Body of pancreas (tissue), 4 donors: Measurements from ENCODE around the gene NISCH.

Source experiments
- CTCF ChIP-seq, 7 experiments: fragments of 450-650 bp in 4 of 7; fragments of 200-600 bp in 3 of 7; sonication (generic) in 3 of 7; IDR thresholded peaks; one replicate each; pipeline ENCODE4 v1.5.1; 2016 to 2019; ENCODE audit warnings: antibody characterized with exemption in 7 of 7
- POLR2A ChIP-seq, 3 donors: fragments of 450-650 bp; IDR thresholded peaks; one replicate each; pipeline ENCODE4 v1.6.1; 2016; ENCODE audit warnings: antibody characterized with exemption in 3 of 3, mild to moderate bottlenecking in 2 of 3

DNA sequence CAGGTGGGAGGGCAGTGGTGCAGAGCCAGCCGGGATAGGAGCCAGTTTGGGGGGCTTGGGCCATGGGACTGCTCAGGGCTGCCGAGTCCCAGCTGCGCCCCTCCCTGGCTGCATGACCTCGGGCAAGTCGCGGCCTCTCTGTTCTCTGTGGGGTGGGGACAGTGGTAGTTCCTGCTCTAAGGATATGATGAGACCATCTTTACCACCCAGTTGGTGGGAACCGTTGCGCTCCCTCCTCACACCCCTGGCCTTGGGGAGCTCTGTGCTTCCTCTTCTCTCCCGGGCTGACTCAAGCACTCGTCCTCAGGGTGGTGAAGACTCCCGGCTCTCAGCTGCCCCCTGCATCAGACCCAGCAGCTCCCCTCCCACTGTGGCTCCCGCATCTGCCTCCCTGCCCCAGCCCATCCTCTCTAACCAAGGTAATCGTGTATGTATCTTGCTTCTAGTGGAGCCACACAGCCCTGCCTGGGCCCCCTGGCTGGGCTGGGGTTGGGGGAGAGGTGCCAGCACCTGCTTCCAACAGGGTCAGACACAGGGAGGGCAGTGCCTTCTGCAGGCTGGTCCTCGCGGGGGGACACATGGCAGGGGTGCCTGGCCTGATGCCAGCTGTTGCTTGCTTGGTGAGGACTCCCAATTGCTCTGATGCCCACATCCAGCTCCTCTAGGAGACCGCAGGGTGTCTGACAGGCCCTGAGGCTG is 24.6 kb downstream of the NISCH start:
- TF ChIP-seq CTCF (IDR thresholded peaks at IDR 0.05) (no peak), POLR2A (IDR thresholded peaks at IDR 0.05) (no peak)
